ENCODE measurements around the gene ZNF442. TPM values are rescaled to one million over a fixed set of nuclear protein-coding genes. Genes with fewer than 3 reads are reported as not detected.
"Not testable (repeated sequence)": the region's sequence is repeated elsewhere in the genome, so short reads cannot be mapped to it uniquely, and the experiment has no call there.

ZNF442 gene
- total RNA-seq, 8 experiments from 2014 or later = 0.31 to 16.5 (median 8.5) TPM

GRCh38 chr19:12353375-12353774, 12.1 kb downstream of the ZNF442 start:
- Histone ChIP-seq H3K27ac (no peak overlapping the region), H3K4me3 (no peak overlapping the region), H3K4me1 (replicated peaks in 1 of 2) (no peaks in the 10 kb centered on the region)
- no peak for ATAC-seq (replicated peaks in 6 of 8)
- 44 to 95% (median 71%) methylated on average over 2 to 4 of the region's 4 CpGs; no CpG with 5 or more reads in 2 of the 10 experiments for WGBS, 10 experiments
- in situ Hi-C loops (cut with MboI; ENCODE audit: low pct_unique_long_range_greater_than_20kb in 2 of 9, low sequenced_read_pairs in 9 of 9, unreplicated experiment in 9 of 9) = no loop called here

GRCh38 chr19:12350890-12351197, 14.6 kb downstream of the ZNF442 start:
- Histone ChIP-seq H3K4me3 (no peak overlapping the region), H3K4me1 (replicated peaks in 1 of 2) (no peaks in the 10 kb centered on the region), H3K27ac (no peak overlapping the region)
- no peak for ATAC-seq (replicated peaks in 6 of 8)
- 44 to 100% (median 80%) methylated on average over 2 to 5 of the region's 5 CpGs; no CpG with 5 or more reads in 1 of the 10 experiments for WGBS, 10 experiments
- in situ Hi-C loops (cut with MboI; ENCODE audit: low pct_unique_long_range_greater_than_20kb in 2 of 9, low sequenced_read_pairs in 9 of 9, unreplicated experiment in 9 of 9) = no loop called here

GRCh38 chr19:12350185-12350889, 15.1 kb downstream of the ZNF442 start:
- ATAC-seq (replicated peaks in 6 of 8) = no peak
- no peak overlapping the region for H3K27ac ChIP-seq
- no peak overlapping the region for H3K4me3 ChIP-seq
- 65 to 100% (median 86%) methylated on average over 1 to 7 of the region's 8 CpGs for WGBS, 10 experiments
- in situ Hi-C loops (cut with MboI; ENCODE audit: low pct_unique_long_range_greater_than_20kb in 2 of 9, low sequenced_read_pairs in 9 of 9, unreplicated experiment in 9 of 9) = no loop called here
- H3K4me1 ChIP-seq (replicated peaks in 1 of 2) = no peaks in the 10 kb centered on the region

GRCh38 chr19:12346896-12347295, 18.6 kb downstream of the ZNF442 start:
- in situ Hi-C loops (cut with MboI; ENCODE audit: low pct_unique_long_range_greater_than_20kb in 2 of 9, low sequenced_read_pairs in 9 of 9, unreplicated experiment in 9 of 9) = no loop called here
- H3K4me3 ChIP-seq = no peak overlapping the region
- no peak for ATAC-seq (replicated peaks in 6 of 8)

GRCh38 chr19:12345197-12345596, 20.3 kb downstream of the ZNF442 start:
- WGBS, 10 experiments = 43 to 100% (median 70%) methylated on average over 1 of the region's 1 CpG; no CpG with 5 or more reads in 2 of the 10 experiments
- in situ Hi-C loops (cut with MboI; ENCODE audit: low pct_unique_long_range_greater_than_20kb in 2 of 9, low sequenced_read_pairs in 9 of 9, unreplicated experiment in 9 of 9) = no loop called here
- Histone ChIP-seq H3K4me3 (no peak overlapping the region), H3K27ac (no peak overlapping the region), H3K4me1 (replicated peaks in 1 of 2) (no peaks in the 10 kb centered on the region)
- no peak for ATAC-seq (replicated peaks in 6 of 8)

More at GRCh38 chr19:12346896-12347295, 18.6 kb downstream of the ZNF442 start:
- 22 to 100% (median 83%) methylated on average over 1 to 2 of the region's 2 CpGs; no CpG with 5 or more reads in 5 of the 10 experiments for WGBS, 10 experiments
- Histone ChIP-seq H3K27ac (no peak overlapping the region), H3K4me1 (replicated peaks in 1 of 2) (no peaks in the 10 kb centered on the region)

GRCh38 chr19:12333162-12334159, 32.0 kb downstream of the ZNF442 start, which contains the start of gene ZNF563:
Gene ZNF563, minus strand, starts transcription at chr19:12333633. Its CDS starts 151 bp downstream, at chr19:12333482.
- WGBS, 10 experiments = 0 to 15% (median 0%) methylated on average over 1 to 13 of the region's 55 CpGs; no CpG with 5 or more reads in 5 of the 10 experiments

GRCh38 chr19:12331211-12331941, 34.1 kb downstream of the ZNF442 start:
- WGBS, 10 experiments = 75 to 100% (median 86%) methylated on average over 1 to 3 of the region's 4 CpGs; no CpG with 5 or more reads in 5 of the 10 experiments
- H3K4me1 ChIP-seq (replicated peaks in 1 of 2) = peaks cover 11 to 14% of the 10 kb centered on the region in 2 donors
- in situ Hi-C loops (cut with MboI; ENCODE audit: low pct_unique_long_range_greater_than_20kb in 2 of 9, low sequenced_read_pairs in 9 of 9, unreplicated experiment in 9 of 9) = no loop called here
- H3K4me3 ChIP-seq = no peak overlapping the region
- no peak for ATAC-seq (replicated peaks in 6 of 8)
- H3K27ac ChIP-seq = no peak overlapping the region

More at GRCh38 chr19:12333162-12334159, 32.0 kb downstream of the ZNF442 start, which contains the start of gene ZNF563:
- peak within 1 kb of the TSS; percentile 52 to 80 (median 58) for H3K4me3 ChIP-seq
- peak within 1 kb of the TSS; percentile 40 to 77 for H3K27ac ChIP-seq
- peaks cover 11 to 14% of the 10 kb centered on the region in 2 donors for H3K4me1 ChIP-seq (replicated peaks in 1 of 2)
- in situ Hi-C loops (cut with MboI; ENCODE audit: low pct_unique_long_range_greater_than_20kb in 2 of 9, low sequenced_read_pairs in 9 of 9, unreplicated experiment in 9 of 9) = no loop called here
- peak; percentile 96 to 99 (median 98) for ATAC-seq (replicated peaks in 6 of 8)

- Histone ChIP-seq H3K27ac (no peak overlapping the region), H3K4me1 (replicated peaks in 1 of 2) (peaks cover 11 to 14% of the 10 kb centered on the region in 2 donors), H3K4me3 (no peak overlapping the region)
- WGBS, 10 experiments = 61 to 100% (median 89%) methylated on average over 1 to 4 of the region's 4 CpGs; no CpG with 5 or more reads in 2 of the 10 experiments
- no peak for ATAC-seq (replicated peaks in 6 of 8)
- in situ Hi-C loops (cut with MboI; ENCODE audit: low pct_unique_long_range_greater_than_20kb in 2 of 9, low sequenced_read_pairs in 9 of 9, unreplicated experiment in 9 of 9) = no loop called here
Observed at GRCh38 chr19:12330340-12330739, 35.1 kb downstream of the ZNF442 start.

GRCh38 chr19:12325690-12326089, 39.8 kb downstream of the ZNF442 start:
- H3K27ac ChIP-seq = no peak overlapping the region
- in situ Hi-C loops (cut with MboI; ENCODE audit: low pct_unique_long_range_greater_than_20kb in 2 of 9, low sequenced_read_pairs in 9 of 9, unreplicated experiment in 9 of 9) = no loop called here
- ATAC-seq (replicated peaks in 6 of 8) = no peak
- H3K4me3 ChIP-seq = no peak overlapping the region
- no peaks in the 10 kb centered on the region for H3K4me1 ChIP-seq (replicated peaks in 1 of 2)

- 54 to 97% (median 90%) methylated on average over 2 to 12 of the region's 13 CpGs for WGBS, 10 experiments
- Histone ChIP-seq H3K27ac (no peak overlapping the region), H3K4me3 (no peak overlapping the region), H3K4me1 (replicated peaks in 1 of 2) (no peaks in the 10 kb centered on the region)
- in situ Hi-C loops (cut with MboI; ENCODE audit: low pct_unique_long_range_greater_than_20kb in 2 of 9, low sequenced_read_pairs in 9 of 9, unreplicated experiment in 9 of 9) = no loop called here
- no peak for ATAC-seq (replicated peaks in 6 of 8)
Observed at GRCh38 chr19:12318782-12319413, 46.6 kb downstream of the ZNF442 start.

- ATAC-seq (replicated peaks in 6 of 8) = no peak
- Histone ChIP-seq H3K4me3 (no peak overlapping the region), H3K4me1 (replicated peaks in 1 of 2) (no peaks in the 10 kb centered on the region), H3K27ac (no peak overlapping the region)
- in situ Hi-C loops (cut with MboI; ENCODE audit: low pct_unique_long_range_greater_than_20kb in 2 of 9, low sequenced_read_pairs in 9 of 9, unreplicated experiment in 9 of 9) = no loop called here
- WGBS, 10 experiments = 40 to 92% (median 66%) methylated on average over 1 to 6 of the region's 7 CpGs; no CpG with 5 or more reads in 1 of the 10 experiments
Observed at GRCh38 chr19:12314553-12314952, 50.9 kb downstream of the ZNF442 start.

GRCh38 chr19:12308891-12309290, 56.6 kb downstream of the ZNF442 start:
- ATAC-seq (replicated peaks in 6 of 8); H3K27ac ChIP-seq; H3K4me3 ChIP-seq; H3K4me1 ChIP-seq (replicated peaks in 1 of 2); in situ Hi-C loops (cut with MboI; ENCODE audit: low pct_unique_long_range_greater_than_20kb in 2 of 9, low sequenced_read_pairs in 9 of 9, unreplicated experiment in 9 of 9): not testable (repeated sequence)
- WGBS, 10 experiments = 83 to 100% (median 95%) methylated on average over 2 to 10 of the region's 12 CpGs; no CpG with 5 or more reads in 2 of the 10 experiments
